Trophoblast cell (in vitro differentiated cells and primary cell): ENCODE measurements around the gene HNRNPD.
A peak's percentile ranks its signal among the peaks of the same experiment; 100 is the strongest.

ENCODE experiments used
- DNase-seq, 2 donors: peaks; one replicate each; pipeline ENCODE4 v3.0.0-alpha.2; 2016
- H2AFZ ChIP-seq: 2 replicates; pipeline ENCODE4 v1.6.1; 2013; ENCODE audit warnings: low read length, moderate library complexity, mild to moderate bottlenecking; ENCODE audit not compliant: insufficient read depth, poor library complexity
- H2AK5ac ChIP-seq: 2 replicates; pipeline ENCODE4 v1.6.1; 2013; ENCODE audit warnings: mild to moderate bottlenecking, low read length
- H2BK120ac ChIP-seq: 2 replicates; pipeline ENCODE4 v1.6.1; 2013; ENCODE audit warnings: low read length, mild to moderate bottlenecking, moderate library complexity; ENCODE audit not compliant: insufficient read depth, poor library complexity
- H2BK12ac ChIP-seq: 2 replicates; pipeline ENCODE4 v1.6.1; 2013; ENCODE audit warnings: mild to moderate bottlenecking, low read length, moderate library complexity
- H2BK5ac ChIP-seq: 2 replicates; pipeline ENCODE4 v1.6.1; 2013; ENCODE audit warnings: low read length, low read depth, moderate library complexity, mild to moderate bottlenecking; ENCODE audit not compliant: poor library complexity
- H3K14ac ChIP-seq: 2 replicates; pipeline ENCODE4 v1.6.1; 2013; ENCODE audit warnings: mild to moderate bottlenecking, low read length
- H3K18ac ChIP-seq: 2 replicates; pipeline ENCODE4 v1.6.1; 2013; ENCODE audit warnings: mild to moderate bottlenecking, low read length
- H3K23ac ChIP-seq: 2 replicates; pipeline ENCODE4 v1.6.1; 2013; ENCODE audit warnings: low read length
- H3K27ac ChIP-seq: 2 replicates; pipeline ENCODE4 v1.5.1; 2013; ENCODE audit warnings: low read depth, mild to moderate bottlenecking, inconsistent platforms, low read length, moderate library complexity
- H3K27me3 ChIP-seq: 2 replicates; pipeline ENCODE4 v1.6.1; 2013; ENCODE audit warnings: inconsistent platforms, mild to moderate bottlenecking, low read length, moderate library complexity; ENCODE audit not compliant: insufficient read depth
- H3K36me3 ChIP-seq, 2 experiments: 1 replicate in 1 of 2; 2 replicates in 1 of 2; pipeline ENCODE4 v1.6.1; 2013; ENCODE audit warnings: low read length in 2 of 2, mild to moderate bottlenecking in 2 of 2, moderate library complexity in 1 of 2; ENCODE audit not compliant: insufficient read depth in 2 of 2, control insufficient read depth in 1 of 2
- H3K4ac ChIP-seq: 2 replicates; pipeline ENCODE4 v1.6.1; 2013; ENCODE audit warnings: low read depth, mild to moderate bottlenecking, low read length, moderate library complexity
- H3K4me1 ChIP-seq, 2 experiments: 1 replicate in 1 of 2; 2 replicates in 1 of 2; pipeline ENCODE4 v1.6.1; 2013; ENCODE audit warnings: low read length in 2 of 2, mild to moderate bottlenecking in 2 of 2, moderate library complexity in 1 of 2; ENCODE audit not compliant: insufficient read depth in 2 of 2, control insufficient read depth in 1 of 2
- H3K4me2 ChIP-seq: 2 replicates; pipeline ENCODE4 v1.6.1; 2013; ENCODE audit warnings: inconsistent platforms, mild to moderate bottlenecking, low read length, moderate library complexity
- H3K4me3 ChIP-seq: 2 replicates; pipeline ENCODE4 v1.5.1; 2013; ENCODE audit warnings: mild to moderate bottlenecking, low read depth, low read length, inconsistent platforms
- H3K79me1 ChIP-seq: one replicate; pipeline ENCODE4 v1.6.1; 2013; ENCODE audit warnings: low read length
- H3K79me2 ChIP-seq: 2 replicates; pipeline ENCODE4 v1.6.1; 2013; ENCODE audit warnings: low read length, mild to moderate bottlenecking; ENCODE audit not compliant: control insufficient read depth, insufficient read depth, poor library complexity
- H3K9ac ChIP-seq: 2 replicates; pipeline ENCODE4 v1.6.1; 2013; ENCODE audit warnings: mild to moderate bottlenecking, low read length
- H3K9me3 ChIP-seq: 2 replicates; pipeline ENCODE4 v1.6.1; 2013; ENCODE audit warnings: low read depth, mild to moderate bottlenecking, control low read depth, inconsistent platforms, low read length; ENCODE audit not compliant: insufficient read depth
- H4K12ac ChIP-seq: 2 replicates; pipeline ENCODE4 v1.6.1; 2013; ENCODE audit warnings: low read depth, mild to moderate bottlenecking, low read length, moderate library complexity
- H4K8ac ChIP-seq: 2 replicates; pipeline ENCODE4 v1.6.1; 2013; ENCODE audit warnings: low read depth, mild to moderate bottlenecking, low read length, moderate library complexity
- H4K91ac ChIP-seq: one replicate; pipeline ENCODE4 v1.6.1; 2013; ENCODE audit warnings: low read depth, mild to moderate bottlenecking, low read length, moderate library complexity
- WGBS: extraction: QIAGEN DNeasy Blood & Tissue Kit; methylation state at CpG from one replicate; pipeline ENCODE4 v1.1.7; 2013; ENCODE audit warnings: missing lambda C conversion rate; ENCODE audit not compliant: insufficient read length, insufficient coverage; ENCODE audit errors: extremely low coverage; 5-methylcytosine and 5-hydroxymethylcytosine counted together

HNRNPD gene

DNA sequence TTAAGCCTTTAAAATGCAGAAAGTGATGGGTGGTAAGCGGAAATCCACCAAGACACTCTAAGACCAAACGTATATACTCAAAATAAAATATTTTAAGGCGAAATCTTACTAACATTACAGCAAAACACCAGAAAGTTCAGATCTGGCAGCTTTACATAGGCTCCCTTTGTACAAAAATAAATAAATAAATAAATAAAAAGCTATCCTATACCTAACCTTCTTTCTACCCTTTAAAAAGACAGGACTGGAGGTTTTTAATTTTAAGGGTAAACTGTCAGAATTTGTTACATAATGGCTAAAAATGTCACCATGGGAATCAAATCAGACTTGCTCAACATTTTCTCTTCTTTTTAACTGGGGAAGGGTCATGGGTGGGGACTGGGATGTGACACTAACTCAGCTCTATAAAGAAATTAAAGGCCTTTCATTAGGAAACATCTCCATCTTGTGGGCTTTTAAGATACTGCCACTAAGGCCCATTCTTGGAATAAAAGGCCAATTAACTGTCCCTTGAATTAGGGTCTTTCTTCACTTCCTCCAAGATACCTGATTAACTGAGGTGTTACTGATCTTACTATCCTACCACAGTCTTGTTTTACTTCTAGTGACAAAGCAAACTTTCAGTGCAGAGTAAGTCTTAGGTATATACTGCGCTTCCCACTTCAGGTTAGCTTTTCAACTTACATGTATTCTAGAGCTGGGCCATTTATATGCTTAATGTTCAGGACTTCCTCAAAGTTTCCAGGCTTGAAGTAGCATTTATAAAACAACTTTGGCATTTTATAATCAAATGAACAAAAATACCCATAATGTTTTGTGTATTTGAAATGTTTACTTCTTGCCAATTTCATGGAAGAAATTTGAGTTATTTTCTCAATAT is 13.3 kb downstream of the HNRNPD start:
- H4K8ac ChIP-seq, result no peak overlapping the region
- H3K27me3 ChIP-seq, result no peaks in the 10 kb centered on the region
- H3K9me3 ChIP-seq, result no peaks in the 10 kb centered on the region
- H3K23ac ChIP-seq, result no peak overlapping the region
- H3K4me3 ChIP-seq, result no peak overlapping the region
- H3K36me3 ChIP-seq, result peaks cover 3 to 16% of the 10 kb centered on the region in 2 experiments
- WGBS, result no CpG with 5 or more reads among the region's 4 CpGs
- peaks cover 7% of the 10 kb centered on the region for H3K79me2 ChIP-seq
- H2AK5ac ChIP-seq, result no peak overlapping the region
- H3K9ac ChIP-seq, result no peak overlapping the region
- H3K4me1 ChIP-seq, result no peaks in the 10 kb centered on the region
- H2AFZ ChIP-seq, result no peak overlapping the region
- no peak overlapping the region for H4K91ac ChIP-seq
- H3K14ac ChIP-seq, result no peak overlapping the region
- H4K12ac ChIP-seq, result no peak overlapping the region
- no peak overlapping the region for H3K4ac ChIP-seq
- no peak overlapping the region for H2BK5ac ChIP-seq
- H3K79me1 ChIP-seq, result no peaks in the 10 kb centered on the region
- no peak overlapping the region for H3K18ac ChIP-seq
- no peak overlapping the region for H3K4me2 ChIP-seq
- H3K27ac ChIP-seq, result no peak overlapping the region
- peak in 1 of 2 donors; percentile 52 for DNase-seq
- H2BK12ac ChIP-seq, result no peak overlapping the region
- no peak overlapping the region for H2BK120ac ChIP-seq

DNA sequence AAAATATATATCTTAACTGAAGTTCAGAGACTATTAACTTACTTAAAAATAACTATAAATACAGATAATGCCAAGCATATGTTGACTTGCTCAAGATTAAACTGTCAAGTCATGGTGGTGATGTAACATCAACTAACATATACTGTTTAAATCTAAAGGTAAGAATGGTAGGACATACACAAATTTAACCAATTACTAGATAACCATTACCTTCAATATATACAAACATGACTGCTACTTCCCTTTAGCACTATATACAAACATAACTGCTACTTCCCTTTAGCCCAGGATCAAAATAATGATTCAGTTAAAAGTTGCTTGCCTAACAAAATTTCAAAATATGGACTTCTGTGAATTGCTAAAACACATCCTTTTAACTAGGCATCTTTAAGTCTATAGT is 14.9 kb downstream of the HNRNPD start:
- no peak overlapping the region for H3K14ac ChIP-seq
- H3K9ac ChIP-seq, result no peak overlapping the region
- peaks cover 4% of the 10 kb centered on the region for H3K79me2 ChIP-seq
- no peak overlapping the region for H2BK12ac ChIP-seq
- no peak overlapping the region for H4K91ac ChIP-seq
- no peak for DNase-seq
- no peak overlapping the region for H2AFZ ChIP-seq
- no peak overlapping the region for H2BK120ac ChIP-seq
- no peak overlapping the region for H2AK5ac ChIP-seq
- H3K18ac ChIP-seq, result no peak overlapping the region
- H4K12ac ChIP-seq, result no peak overlapping the region
- H3K4ac ChIP-seq, result no peak overlapping the region
- no peaks in the 10 kb centered on the region for H3K79me1 ChIP-seq
- H3K36me3 ChIP-seq, result peaks cover 3 to 19% of the 10 kb centered on the region in 2 experiments
- H3K23ac ChIP-seq, result no peak overlapping the region
- no peaks in the 10 kb centered on the region for H3K27me3 ChIP-seq
- no peak overlapping the region for H3K27ac ChIP-seq
- no peaks in the 10 kb centered on the region for H3K9me3 ChIP-seq
- H3K4me2 ChIP-seq, result no peak overlapping the region
- no peaks in the 10 kb centered on the region for H3K4me1 ChIP-seq
- H3K4me3 ChIP-seq, result no peak overlapping the region
- H4K8ac ChIP-seq, result no peak overlapping the region
- no peak overlapping the region for H2BK5ac ChIP-seq

DNA sequence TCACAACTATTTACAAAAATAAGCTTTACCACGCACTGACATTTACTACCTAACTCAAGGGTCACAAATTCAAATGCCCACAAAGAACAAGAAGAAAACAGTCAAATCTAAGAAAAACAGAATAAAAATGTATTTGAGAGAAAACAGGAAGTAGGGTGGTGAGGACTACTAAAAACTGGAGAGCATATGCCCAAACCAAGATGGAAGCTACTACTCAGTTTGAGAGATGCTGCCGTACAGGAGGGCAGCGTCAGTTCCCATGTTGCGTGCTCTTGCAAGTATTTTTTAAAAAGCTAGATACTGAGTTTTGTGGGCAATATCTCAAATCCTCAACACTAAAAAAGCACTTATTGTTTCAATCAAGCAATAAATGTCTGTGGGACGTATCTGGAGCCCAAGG is 16.2 kb downstream of the HNRNPD start:
- WGBS, result no CpG with 5 or more reads among the region's 5 CpGs
- Histone ChIP-seq H3K79me1 (no peaks in the 10 kb centered on the region), H3K27me3 (no peaks in the 10 kb centered on the region), H3K9ac (no peak overlapping the region), H4K91ac (no peak overlapping the region), H3K14ac (no peak overlapping the region), H3K27ac (no peak overlapping the region), H4K12ac (no peak overlapping the region), H3K9me3 (no peaks in the 10 kb centered on the region), H4K8ac (no peak overlapping the region), H2BK5ac (no peak overlapping the region), H3K18ac (no peak overlapping the region), H3K4me3 (no peak overlapping the region), H2AFZ (no peak overlapping the region), H2BK12ac (no peak overlapping the region), H3K23ac (no peak overlapping the region), H3K79me2 (peaks cover 2% of the 10 kb centered on the region), H3K4me2 (no peak overlapping the region), H3K4me1 (no peaks in the 10 kb centered on the region), H2BK120ac (no peak overlapping the region), H3K4ac (no peak overlapping the region), H3K36me3 (peaks cover 3 to 18% of the 10 kb centered on the region in 2 experiments), H2AK5ac (no peak overlapping the region)
- DNase-seq, result no peak

DNA sequence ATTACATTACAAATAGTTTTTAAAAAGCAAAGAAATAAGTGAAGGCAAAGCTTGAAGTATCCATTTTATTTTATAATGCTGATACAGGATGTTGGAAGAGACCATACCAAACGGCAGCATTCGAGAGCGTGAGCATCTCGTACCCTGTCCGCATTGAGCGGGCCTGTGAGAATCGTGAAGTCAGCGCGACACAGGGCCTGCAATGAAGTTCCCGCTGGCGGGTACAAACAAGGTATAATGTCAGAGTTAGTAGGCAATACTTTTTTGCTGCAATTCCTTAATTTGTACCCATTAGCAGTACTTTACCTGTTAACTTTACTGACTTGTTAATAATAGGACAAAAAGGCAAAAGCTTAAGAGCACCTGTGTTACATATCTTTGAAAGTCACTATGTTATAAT is 19.0 kb downstream of the HNRNPD start:
- Histone ChIP-seq H3K27ac (no peak overlapping the region), H3K4me3 (no peak overlapping the region)
- WGBS, result no CpG with 5 or more reads among the region's 11 CpGs

More for the DNA sequence above, 19.0 kb downstream of the HNRNPD start:
- Histone ChIP-seq H3K27me3 (no peaks in the 10 kb centered on the region), H3K36me3 (peaks cover 13 to 20% of the 10 kb centered on the region in 2 experiments), H4K8ac (no peak overlapping the region), H2BK12ac (no peak overlapping the region), H3K9ac (no peak overlapping the region), H3K79me1 (no peaks in the 10 kb centered on the region), H3K79me2 (no peaks in the 10 kb centered on the region), H3K9me3 (no peaks in the 10 kb centered on the region), H2AFZ (no peak overlapping the region), H2AK5ac (no peak overlapping the region), H3K4me2 (no peak overlapping the region), H2BK5ac (no peak overlapping the region), H3K18ac (no peak overlapping the region), H3K23ac (no peak overlapping the region), H4K91ac (no peak overlapping the region), H3K4ac (no peak overlapping the region), H3K14ac (no peak overlapping the region), H4K12ac (no peak overlapping the region), H3K4me1 (no peaks in the 10 kb centered on the region), H2BK120ac (no peak overlapping the region)
- DNase-seq, result no peak
